NCI-H1105 treated with DMSO at 0.1 percent for 48 hours (cell line): ENCODE data around the gene KIF21B.
A peak's percentile ranks its signal among the peaks of the same experiment; 100 is the strongest.

Source experiments
- DNase-seq: peaks from one replicate; lab custom pipeline; 2025; lab: John Stamatoyannopoulos, UW

KIF21B gene

GRCh38 chr1:201023517-201023902 is at the start of gene KIF21B:
Gene KIF21B, minus strand, starts transcription at chr1:201023714. Its CDS starts 331 bp downstream, at chr1:201023383.
- DNase-seq: peak; percentile 72

- no peak for DNase-seq
These were observed 49.4 kb upstream of the KIF21B start for GRCh38 chr1:201072922-201073321.

GRCh38 chr1:201072149-201072548 is 48.6 kb upstream of the KIF21B start:
- no peak for DNase-seq

- no peak for DNase-seq
These were observed 46.1 kb upstream of the KIF21B start for GRCh38 chr1:201069636-201070035.

GRCh38 chr1:201068976-201069375 is 45.5 kb upstream of the KIF21B start:
- no peak for DNase-seq

- no peak for DNase-seq
These were observed 43.5 kb upstream of the KIF21B start for GRCh38 chr1:201066986-201067385.

GRCh38 chr1:201065686-201066085 is 42.2 kb upstream of the KIF21B start:
- DNase-seq: no peak

GRCh38 chr1:201064806-201065205 is 41.3 kb upstream of the KIF21B start:
- no peak for DNase-seq

- no peak for DNase-seq
These were observed 39.6 kb upstream of the KIF21B start for GRCh38 chr1:201063145-201063544.

GRCh38 chr1:201062511-201063091 is 39.1 kb upstream of the KIF21B start:
- DNase-seq: no peak

- DNase-seq: no peak
These were observed 38.4 kb upstream of the KIF21B start for GRCh38 chr1:201061886-201062285.

GRCh38 chr1:201061049-201061448 is 37.5 kb upstream of the KIF21B start:
- DNase-seq: no peak

GRCh38 chr1:201060586-201060985 is 37.1 kb upstream of the KIF21B start:
- no peak for DNase-seq

- peak; percentile 54 for DNase-seq
These were observed 36.5 kb upstream of the KIF21B start for GRCh38 chr1:201059871-201060555.

- no peak for DNase-seq
These were observed 35.9 kb upstream of the KIF21B start for GRCh38 chr1:201059401-201059800.

- no peak for DNase-seq
These were observed 30.6 kb upstream of the KIF21B start for GRCh38 chr1:201054091-201054543.

GRCh38 chr1:201053155-201053860 is 29.8 kb upstream of the KIF21B start:
- DNase-seq: no peak

- DNase-seq: no peak
These were observed 27.9 kb upstream of the KIF21B start for GRCh38 chr1:201051399-201051798.

- DNase-seq: no peak
These were observed 27.2 kb upstream of the KIF21B start for GRCh38 chr1:201050515-201051277.

- no peak for DNase-seq
These were observed 25.8 kb upstream of the KIF21B start for GRCh38 chr1:201049248-201049831.

GRCh38 chr1:201048521-201048920 is 25.0 kb upstream of the KIF21B start:
- no peak for DNase-seq

GRCh38 chr1:201044119-201044518 is 20.6 kb upstream of the KIF21B start:
- no peak for DNase-seq
